Hepatic stellate cell (primary cell): ENCODE results near the gene NPEPL1.
A peak's percentile ranks its signal among the peaks of the same experiment; 100 is the strongest.
"Not testable (repeated sequence)": the region's sequence is repeated elsewhere in the genome, so short reads cannot be mapped to it uniquely, and the experiment has no call there.

Experiments
- DNase-seq: peaks from one replicate; pipeline ENCODE4 v3.0.0; 2011; ENCODE audit warnings: low spot score

The NPEPL1 gene

DNA sequence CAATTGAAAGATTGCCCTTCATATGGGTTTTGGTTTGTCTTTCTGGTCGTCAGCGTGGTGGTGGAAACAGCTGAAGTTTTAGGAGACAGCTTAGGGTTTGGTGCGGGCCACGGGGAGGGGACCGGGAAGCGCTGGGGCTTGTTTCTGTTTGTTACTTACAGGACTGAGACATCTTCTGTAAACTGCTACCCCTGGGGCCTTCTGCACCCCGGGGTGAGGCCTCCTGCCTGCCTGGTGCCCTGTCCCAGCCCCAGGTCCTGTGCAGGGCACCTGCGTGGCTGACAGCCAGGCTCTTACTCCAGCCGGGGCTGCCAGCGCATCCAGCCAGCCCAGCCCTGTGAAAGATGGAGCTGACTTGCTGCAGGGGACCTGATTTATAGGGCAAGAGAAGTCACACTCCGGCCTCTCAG is 22.8 kb downstream of the NPEPL1 start:
- DNase-seq: no peak

DNA sequence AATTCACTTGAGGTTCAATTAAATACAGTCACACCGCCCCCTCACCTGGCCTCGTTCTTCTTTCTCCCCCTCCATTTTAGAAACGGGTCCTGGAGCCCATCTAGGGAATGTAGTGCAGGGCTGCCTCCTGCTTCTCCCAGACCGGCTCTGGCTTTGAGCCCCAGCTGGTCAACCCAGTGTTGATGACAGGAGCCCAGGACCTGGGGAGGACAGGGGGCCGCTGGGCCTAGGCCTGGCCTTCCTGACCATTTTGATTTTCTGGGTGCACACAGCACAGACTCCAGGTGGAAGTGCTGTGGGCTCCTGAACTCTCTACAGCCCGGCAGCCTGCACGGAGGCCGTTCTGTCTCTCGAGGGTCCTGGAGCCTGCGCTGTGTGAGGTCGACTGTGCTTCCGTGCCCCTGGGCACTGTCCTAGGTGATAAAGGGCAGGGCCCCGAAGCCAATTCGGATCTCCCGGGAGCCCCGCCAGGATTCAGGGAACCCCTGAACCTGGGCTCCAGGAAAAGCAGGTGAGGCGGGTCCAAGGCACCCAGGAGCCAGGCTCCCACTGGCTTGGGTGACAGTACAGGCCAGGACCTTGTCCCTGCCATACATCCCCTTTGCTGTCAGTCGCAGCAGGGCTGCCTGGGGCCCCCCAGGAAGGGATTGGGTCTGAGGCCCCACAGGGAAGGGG is 23.3 kb downstream of the NPEPL1 start:
- peak; percentile 3 for DNase-seq

DNA sequence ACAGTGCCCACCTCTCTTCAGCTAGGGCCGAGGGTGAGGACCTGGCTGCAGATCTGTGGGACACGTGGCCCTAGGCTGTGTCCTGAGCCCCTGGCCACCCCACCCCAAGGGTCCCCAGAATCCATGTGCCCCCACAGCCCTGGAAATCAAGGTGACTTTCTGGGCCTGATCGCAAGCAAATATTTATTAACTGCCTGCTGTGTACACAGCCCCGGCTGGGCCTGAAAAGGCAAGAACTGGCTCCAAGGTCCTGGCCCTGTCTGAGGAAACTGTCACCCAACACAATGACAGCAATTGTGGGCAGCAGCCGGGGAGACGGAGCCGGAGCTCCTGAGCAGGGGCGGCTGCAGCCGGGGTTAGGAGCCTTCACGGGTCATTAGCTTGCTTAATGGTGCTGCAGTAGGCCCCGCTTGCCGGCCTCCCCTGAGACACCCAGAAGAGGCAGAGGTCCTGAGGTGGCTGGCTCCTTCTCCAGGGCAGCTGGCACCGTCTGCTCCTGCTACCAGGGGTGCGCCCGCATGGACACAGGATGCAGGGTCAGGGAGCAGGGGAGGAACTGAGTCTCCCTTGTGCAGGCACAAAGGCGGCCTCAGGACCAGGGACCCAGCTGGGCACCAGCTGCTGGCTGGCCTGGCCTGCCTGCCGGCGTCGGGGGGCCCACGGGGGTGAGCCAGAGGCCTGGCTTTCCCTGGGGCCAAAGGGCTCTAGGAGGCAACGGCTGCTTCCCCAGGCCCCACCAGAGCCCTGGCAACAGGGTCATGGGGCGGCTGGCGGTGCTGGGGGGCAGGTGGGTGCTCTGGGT is 24.1 kb downstream of the NPEPL1 start:
- DNase-seq: peak; percentile 7

DNA sequence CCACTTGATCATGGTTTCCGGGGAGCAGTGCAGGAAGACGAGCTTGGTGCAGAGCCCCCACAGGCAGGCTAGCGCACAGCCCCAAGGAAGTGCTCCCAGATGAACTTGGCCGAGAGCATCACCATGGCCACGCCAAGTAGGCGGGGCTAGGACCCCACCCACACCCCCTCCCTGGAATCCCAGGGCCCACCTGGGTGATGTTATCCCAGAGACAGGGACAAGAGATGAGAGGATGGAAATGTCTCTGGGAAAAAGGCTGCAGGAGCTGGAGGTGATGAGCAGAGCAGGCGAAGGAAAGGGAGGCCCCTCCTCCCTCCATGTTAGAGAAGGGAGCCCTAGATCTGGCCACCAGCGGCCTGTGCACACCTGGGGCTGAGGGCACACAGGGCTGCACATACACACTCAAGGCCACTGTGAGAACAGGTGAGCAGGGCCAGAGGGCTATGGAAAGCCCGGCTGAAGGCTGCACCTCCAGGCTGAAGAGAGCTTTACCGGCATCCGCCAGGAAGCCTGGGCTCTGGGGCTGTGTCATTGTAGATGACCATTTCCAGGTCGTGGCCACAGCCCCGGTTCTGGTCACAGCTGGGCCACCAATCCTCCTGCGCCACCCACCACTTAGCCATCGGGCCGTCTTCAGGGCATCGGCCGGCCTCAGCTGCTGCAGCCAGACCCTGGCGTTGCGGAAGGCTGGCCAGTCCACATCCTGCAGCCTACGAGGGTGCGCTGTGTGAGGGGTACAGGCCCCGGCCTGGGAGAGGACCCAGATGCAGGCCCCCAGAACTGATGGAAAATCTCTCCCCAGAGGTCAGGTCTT is 24.9 kb downstream of the NPEPL1 start:
- DNase-seq: peak; percentile 1

GRCh38 chr20:58718121-58718563 is 25.5 kb downstream of the NPEPL1 start:
- peak; percentile 2 for DNase-seq

DNA sequence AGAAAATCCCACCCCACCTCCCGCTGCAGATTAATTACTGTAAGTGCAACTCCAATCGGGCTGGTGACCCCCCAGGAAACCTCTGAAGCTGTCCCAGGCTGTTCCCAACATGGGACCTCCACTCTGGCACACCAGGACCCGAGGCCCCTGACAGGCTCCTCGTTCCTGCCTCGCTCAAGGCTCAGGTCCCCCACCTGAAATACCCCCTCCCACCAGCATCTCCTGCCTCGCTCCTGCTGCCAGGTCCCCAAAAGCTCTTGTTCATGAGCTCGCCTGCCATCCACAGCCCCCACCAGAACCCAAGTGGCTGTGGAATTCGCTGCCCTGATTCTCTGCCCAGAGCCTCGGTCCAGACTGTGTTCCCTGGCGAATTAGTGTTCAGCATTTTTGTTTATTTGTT is 26.1 kb downstream of the NPEPL1 start:
- no peak for DNase-seq

- peak; percentile 2 for DNase-seq
Measured at GRCh38 chr20:58719258-58719657, 26.7 kb downstream of the NPEPL1 start.

DNA sequence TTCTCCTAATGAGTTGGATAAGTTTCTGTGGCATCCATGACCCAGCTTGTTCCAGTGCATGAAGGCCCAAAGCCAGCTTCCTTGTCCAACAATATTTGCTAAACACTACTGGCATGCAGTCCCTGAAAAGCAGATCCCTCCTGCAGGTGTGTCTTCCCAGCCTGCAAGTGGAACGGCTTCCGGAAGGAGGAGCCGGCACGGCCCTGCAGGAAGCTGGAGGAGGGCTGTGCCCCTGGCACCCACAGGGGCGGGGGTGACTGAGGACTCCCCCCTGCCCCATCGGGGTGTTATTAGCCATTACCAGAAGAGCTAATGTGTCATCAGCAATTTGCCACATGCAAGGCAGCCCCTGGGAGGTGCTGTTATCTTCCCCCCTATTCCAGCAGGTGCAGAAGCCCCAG is 27.4 kb downstream of the NPEPL1 start:
- peak; percentile 6 for DNase-seq

DNA sequence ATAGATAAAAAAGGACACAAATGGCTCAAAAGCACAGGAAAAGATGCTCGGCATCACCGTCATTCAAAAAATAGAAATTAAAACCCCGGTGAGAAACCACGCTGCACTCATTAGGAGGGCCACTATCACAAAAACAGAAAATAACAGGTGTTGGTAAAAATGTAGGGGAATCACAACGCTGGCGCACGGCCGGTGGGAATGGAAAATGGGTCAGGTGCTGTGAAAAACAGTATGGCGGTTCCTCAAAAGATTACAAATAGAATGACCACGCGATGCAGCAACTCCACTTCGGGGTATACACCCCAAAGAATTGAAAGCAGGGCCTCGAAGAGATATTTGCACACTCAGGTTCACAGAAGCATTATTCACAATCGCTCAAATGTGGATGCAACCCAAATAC is 28.3 kb downstream of the NPEPL1 start:
- no peak for DNase-seq

GRCh38 chr20:58721951-58722778 is 29.6 kb downstream of the NPEPL1 start:
- no peak for DNase-seq

DNA sequence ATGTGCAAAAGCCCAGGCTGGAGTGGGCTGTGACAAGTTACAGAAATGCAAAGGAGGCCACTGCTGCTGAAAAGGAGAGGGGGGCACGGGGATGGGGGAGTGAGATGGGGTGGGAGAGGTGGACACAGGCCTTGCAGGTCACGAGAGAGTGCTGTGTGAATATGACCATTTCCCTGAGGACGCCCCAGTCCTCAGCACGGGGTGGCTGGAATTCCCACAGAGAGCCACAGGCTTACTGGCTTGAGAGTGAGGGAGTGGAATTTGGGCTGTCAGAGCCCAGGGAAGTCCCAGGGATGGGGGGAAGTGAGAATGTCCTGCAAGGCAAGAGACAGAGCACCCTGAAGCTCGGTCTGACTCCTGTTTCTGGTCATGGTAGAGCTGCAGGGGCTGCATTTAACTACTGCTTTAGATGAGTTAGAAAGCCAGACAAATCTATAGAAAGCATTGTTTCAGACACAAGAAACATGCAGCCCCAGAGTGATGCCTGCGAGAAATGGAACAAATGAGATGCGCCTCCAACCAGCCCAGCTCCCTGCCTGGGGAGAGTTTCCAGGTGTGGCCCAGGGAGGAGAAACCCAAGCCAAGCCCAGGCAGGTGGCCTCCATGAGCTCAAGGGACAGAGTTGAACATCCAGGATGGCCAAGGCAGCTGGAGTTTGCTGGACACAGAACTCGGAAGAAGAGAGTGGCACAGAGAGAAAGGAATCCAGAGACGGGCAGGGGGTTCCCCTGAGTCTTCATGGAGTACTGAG is 30.5 kb downstream of the NPEPL1 start:
- DNase-seq: no peak

DNA sequence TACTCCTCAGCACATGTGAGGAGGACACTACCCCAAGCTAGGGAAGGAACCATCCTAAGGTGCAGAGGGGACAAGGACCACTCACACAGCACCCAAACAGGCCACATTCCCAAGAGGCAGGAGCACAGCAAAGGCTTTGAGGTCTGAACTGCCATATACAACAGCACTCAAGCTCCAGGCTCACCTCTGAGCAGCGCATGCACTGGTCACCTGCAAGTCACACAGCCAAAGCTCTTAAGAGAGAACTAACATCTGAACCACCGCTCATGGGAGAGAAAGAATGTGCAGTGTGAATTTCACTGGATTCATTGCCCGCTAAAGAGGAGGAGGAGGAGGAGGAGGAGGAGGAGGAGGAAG is 31.0 kb downstream of the NPEPL1 start:
- DNase-seq: no peak

- not testable (repeated sequence) for DNase-seq
Measured at GRCh38 chr20:58726156-58726555, 33.6 kb downstream of the NPEPL1 start.

GRCh38 chr20:58731192-58731591 is 38.6 kb downstream of the NPEPL1 start:
- no peak for DNase-seq

DNA sequence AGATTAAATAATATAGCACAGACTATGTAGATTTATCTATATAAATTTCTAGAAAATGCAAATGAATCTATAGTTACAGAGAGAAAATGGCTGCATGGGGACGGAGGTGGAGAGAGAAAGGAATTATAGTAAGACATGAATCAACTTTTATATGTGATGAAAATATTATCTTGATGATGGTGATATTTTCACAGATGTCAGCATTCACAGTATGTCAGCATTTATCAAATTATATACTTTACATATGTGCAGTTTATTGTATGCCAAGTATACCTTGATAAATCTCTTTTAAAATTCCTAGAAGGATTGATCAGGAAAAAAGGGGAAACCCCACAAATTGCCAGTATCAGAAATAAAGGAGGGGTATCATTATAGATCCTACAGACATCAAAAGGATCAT is 44.6 kb downstream of the NPEPL1 start:
- no peak for DNase-seq

DNA sequence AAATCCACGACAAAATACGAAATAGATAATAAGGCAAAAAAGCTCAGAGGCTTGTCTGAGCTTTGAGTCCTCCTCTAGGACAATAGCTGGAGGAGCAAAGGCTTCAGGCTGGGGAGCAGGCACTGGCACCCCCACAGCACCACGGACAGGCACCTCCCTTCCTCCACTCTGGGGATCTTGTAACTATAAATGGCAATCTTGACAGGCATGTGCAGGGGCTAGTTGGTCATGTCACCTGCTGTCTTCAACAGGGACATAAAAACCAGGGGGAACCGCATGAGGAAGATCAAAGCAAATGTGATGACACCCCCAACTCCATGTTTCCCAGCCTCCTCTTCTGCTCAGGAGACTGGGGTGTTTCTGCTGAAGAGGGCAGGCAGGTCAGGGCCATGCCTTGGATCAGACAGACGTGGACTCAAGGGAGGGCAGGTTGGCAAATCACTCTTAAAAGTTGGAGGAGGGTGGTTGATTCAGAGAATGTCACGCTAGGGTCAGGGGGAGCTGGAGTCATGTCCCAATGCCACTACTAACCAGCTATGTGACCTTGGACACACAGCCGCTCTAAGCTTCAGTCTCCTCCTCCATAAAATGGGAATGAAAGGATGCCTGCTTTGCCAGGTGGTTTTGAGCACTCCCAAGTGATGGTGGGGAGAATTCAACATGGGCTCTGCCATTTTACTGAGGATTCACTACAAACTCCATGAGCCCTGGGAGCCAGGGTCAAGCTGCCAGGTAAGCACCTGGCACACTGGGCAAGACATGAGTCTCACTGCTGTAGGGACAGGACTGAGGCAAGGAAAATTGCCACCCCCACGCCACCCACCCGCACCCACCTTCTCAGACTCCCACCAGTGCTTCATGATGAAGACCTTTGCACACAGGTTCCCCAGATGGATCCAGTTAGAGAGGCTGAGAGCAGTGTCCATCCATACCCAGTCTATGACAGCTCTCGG is 48.0 kb downstream of the NPEPL1 start:
- DNase-seq: no peak

- no peak for DNase-seq
Measured at GRCh38 chr20:58741384-58741783, 48.8 kb downstream of the NPEPL1 start.

GRCh38 chr20:58742668-58743566 is 50.3 kb downstream of the NPEPL1 start:
- DNase-seq: no peak
